Right lobe of liver (tissue), 6 donors: ENCODE data around the gene IFI35. TPM values are rescaled to one million over a fixed set of nuclear protein-coding genes. Genes with fewer than 3 reads are reported as not detected.

Experiments
- ATAC-seq, 4 donors: fragments of 200-7000 bp; cut with Tn5 transposase; one replicate each; pipeline ENCODE4 v1.9.1; 2020; ENCODE audit warnings: mild to moderate bottlenecking in 4 of 4, moderate library complexity in 4 of 4
- DNase-seq, 3 donors: peaks; one replicate each; pipeline ENCODE4 v3.0.0-alpha.2; 2020
- H3K27ac ChIP-seq, 3 donors: fragments of 200-600 bp; one replicate each; pipeline ENCODE4 v1.8.0; 2022
- H3K27me3 ChIP-seq, 2 donors: fragments of 200-600 bp; one replicate each; pipeline ENCODE4 v1.8.0; 2022
- H3K36me3 ChIP-seq, 4 donors: fragments of 200-600 bp; sonication (generic) in 1 of 4; one replicate each; pipeline versions ENCODE4 v1.5.1 to v1.8.0; 2017 to 2022; ENCODE audit warnings: control low read depth in 1 of 4
- H3K4me1 ChIP-seq, 4 donors: fragments of 200-600 bp; sonication (generic) in 1 of 4; one replicate each; pipeline versions ENCODE4 v1.5.1 to v1.8.0; 2017 to 2022; ENCODE audit warnings: control low read depth in 1 of 4
- H3K4me3 ChIP-seq, 3 donors: fragments of 200-600 bp; one replicate each; pipeline ENCODE4 v1.8.0; 2022
- H3K9me3 ChIP-seq, 4 donors: fragments of 200-600 bp; sonication (generic) in 1 of 4; one replicate each; pipeline versions ENCODE4 v1.5.1 to v1.8.0; 2017 to 2022; ENCODE audit warnings: control low read depth in 1 of 4
- POLR2A ChIP-seq: fragments of 450-650 bp; IDR thresholded peaks from one replicate; pipeline ENCODE4 v1.6.1; 2017; ENCODE audit warnings: antibody characterized with exemption, mild to moderate bottlenecking
- WGBS: methylation state at CpG from one replicate; pipeline ENCODE4 v1.1.6; 2018; ENCODE audit warnings: low coverage, low lambda C conversion rate; ENCODE audit not compliant: insufficient coverage; ENCODE audit errors: missing lambda C conversion rate; 5-methylcytosine and 5-hydroxymethylcytosine counted together
- intact Hi-C, 2 donors: fragments of 100-400 bp; cut with DNase I; formaldehyde crosslinking; loops; one replicate each; pipeline versions ENCODE4 v1.11.2 to v1.14.1; 2022
- long read RNA-seq: library from polyadenylated mRNA; unstranded; transcript quantifications from one replicate; pipeline ENCODE4 v2.0.0, GENCODE V29; 2019
- total RNA-seq, 6 experiments: library from RNA; depleted of rRNA in 2 of 6; stranded (reverse); fragments of >200 nt in 2 of 6; fragmentation: NEBNext Ultra II Directional in 3 of 6; extraction: Animal tissue kit (Norgen Biotek cat#: 25700) in 3 of 6; gene quantifications; one replicate each; pipeline versions ENCODE4 v1.1.0 to v1.2.4, GENCODE V29; 2016 to 2023
- TF ChIP-seq, protein P1 (sequence below), 4 donors: fragments of 200-600 bp in 3 of 4; fragments of 450-650 bp in 1 of 4; IDR thresholded peaks; one replicate each; pipeline versions ENCODE4 v1.5.1 to v1.8.0; 2016 to 2022; ENCODE audit warnings: antibody characterized with exemption in 4 of 4, mild to moderate bottlenecking in 2 of 4
- donor health status: DM: no; HTN: yes; CAD: no.
- donor health status: DM: no; HTN: no; CAD: no.
- donor health status: DM: no; HTN: no; CAD: no.
- donor health status: DM: no; HTN: yes; CAD: no.
- donor health status: DM: no; HTN: yes; CAD: no.

Gene IFI35
- total RNA-seq = 10 to 100 TPM; 14.1 to 23.3 (median 18.1) TPM
- long read RNA-seq, partial matches to known transcripts = 0 of 5 reads
- long read RNA-seq, other reads (novel, unspliced or antisense) = 1 of 5 reads

DNA sequence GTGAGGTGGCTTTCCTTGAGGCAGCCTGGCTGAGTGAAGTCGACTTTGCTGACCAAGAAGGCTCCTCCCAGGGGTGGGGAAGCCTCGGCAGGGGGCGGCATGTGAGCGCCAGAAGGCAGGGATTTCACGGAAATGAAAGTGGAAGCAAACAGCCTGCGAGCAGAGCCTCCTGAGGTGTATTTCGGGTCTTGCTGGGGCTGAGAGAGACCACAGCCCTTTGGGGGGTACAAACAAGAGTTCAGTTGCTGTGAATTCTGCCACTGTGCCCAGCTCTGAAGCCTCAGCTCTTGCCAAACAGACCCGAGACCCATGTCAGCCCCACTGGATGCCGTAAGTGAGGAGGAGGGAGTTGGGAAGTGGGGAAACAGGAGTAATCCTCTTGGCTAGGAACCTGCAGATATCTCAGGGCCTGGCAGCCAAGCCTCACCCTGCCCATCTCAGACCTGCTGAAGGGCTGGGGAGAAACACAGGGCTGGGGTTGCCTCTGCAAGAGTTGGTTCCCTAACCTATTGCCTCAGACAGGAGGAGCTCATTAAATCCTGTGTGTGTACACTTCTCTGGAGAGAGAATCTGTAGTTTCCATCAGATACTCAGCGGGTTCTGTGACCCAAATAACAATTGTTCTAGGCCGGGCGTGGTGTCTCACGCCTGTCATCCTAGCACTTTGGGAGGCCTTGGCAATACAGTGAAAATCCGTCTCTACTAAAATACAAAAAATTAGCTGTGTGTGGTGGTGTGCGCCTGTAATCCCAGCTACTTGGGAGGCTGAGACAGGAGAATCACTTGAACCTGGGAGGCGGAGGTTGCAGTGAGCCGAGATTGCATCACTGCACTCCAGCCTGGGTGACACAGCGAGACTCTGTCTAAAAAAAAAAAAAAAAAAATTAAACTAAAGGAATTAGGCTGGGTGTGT lies at the start of gene IFI35:
Gene IFI35 (plus strand): TSS at position 146 of the 913 bp plus-strand sequence. CDS start 164 bp downstream, at position 310.
- ATAC-seq = peak; percentile 88 to 96 (median 93)
- TF ChIP-seq, protein P1, sequence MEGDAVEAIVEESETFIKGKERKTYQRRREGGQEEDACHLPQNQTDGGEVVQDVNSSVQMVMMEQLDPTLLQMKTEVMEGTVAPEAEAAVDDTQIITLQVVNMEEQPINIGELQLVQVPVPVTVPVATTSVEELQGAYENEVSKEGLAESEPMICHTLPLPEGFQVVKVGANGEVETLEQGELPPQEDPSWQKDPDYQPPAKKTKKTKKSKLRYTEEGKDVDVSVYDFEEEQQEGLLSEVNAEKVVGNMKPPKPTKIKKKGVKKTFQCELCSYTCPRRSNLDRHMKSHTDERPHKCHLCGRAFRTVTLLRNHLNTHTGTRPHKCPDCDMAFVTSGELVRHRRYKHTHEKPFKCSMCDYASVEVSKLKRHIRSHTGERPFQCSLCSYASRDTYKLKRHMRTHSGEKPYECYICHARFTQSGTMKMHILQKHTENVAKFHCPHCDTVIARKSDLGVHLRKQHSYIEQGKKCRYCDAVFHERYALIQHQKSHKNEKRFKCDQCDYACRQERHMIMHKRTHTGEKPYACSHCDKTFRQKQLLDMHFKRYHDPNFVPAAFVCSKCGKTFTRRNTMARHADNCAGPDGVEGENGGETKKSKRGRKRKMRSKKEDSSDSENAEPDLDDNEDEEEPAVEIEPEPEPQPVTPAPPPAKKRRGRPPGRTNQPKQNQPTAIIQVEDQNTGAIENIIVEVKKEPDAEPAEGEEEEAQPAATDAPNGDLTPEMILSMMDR (IDR thresholded peaks at IDR 0.05) = peak; percentile 21 to 65 (median 56)
- TF ChIP-seq POLR2A = peak; percentile 57
- intact Hi-C loops = no loop called here

DNA sequence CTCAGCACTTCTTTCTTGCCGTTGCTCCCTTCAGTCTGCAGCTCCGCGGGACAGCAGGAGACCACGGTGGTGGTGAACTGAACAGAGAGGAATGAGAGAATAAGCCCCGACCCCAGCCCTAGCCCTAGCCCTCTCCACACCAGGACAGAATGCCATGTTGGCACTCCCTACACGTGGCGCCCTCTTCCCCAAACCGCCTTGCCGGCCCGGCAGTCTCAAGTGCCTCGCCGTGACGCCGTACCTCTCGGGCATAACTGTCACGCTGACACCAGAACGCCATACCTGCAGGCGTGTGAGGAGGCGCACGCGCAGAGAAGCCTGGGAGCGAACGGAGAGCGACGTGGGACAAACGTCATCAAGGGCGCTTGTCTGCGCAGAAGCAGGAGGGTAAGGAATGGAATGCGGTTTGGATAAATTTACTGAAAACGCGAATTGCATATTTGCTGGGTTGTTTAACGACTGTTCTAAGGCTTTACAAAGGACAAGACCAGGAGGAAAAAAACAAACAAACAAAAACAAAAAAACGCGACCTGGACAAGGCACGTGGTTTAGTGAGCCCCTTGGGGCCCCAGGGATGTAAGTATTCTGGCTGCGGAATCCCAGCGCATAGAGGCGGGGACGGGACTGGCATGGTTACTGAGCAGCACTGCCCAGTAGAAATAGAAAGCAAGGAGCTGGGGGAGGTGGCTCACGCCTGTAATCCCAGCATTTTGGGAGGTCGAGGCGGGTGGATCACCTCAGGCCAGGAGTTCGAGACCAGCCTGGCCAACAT lies 42.2 kb upstream of the IFI35 start, which contains the start of gene AARSD1:
Gene AARSD1 (minus strand): TSS at position 294 of the 772 bp plus-strand sequence. CDS start 14 bp downstream, at position 280.
- Histone ChIP-seq H3K27ac (peak within 1 kb of the TSS; percentile 56 to 66 (median 63)), H3K9me3 (no peaks in the 10 kb centered on the region), H3K4me1 (peaks cover 0 to 5% (median 2%) of the 10 kb centered on the region in 4 donors), H3K4me3 (peak within 1 kb of the TSS; percentile 59 to 83 (median 70)), H3K27me3 (no peaks in the 10 kb centered on the region), H3K36me3 (peaks cover 1 to 26% (median 13%) of the 10 kb centered on the region in 4 donors)
- 1% methylated on average over 32 of the region's 43 CpGs for WGBS
- TF ChIP-seq, protein P1 (IDR thresholded peaks at IDR 0.05) = no peak
- peak; percentile 43 for TF ChIP-seq POLR2A
- ATAC-seq (peak; percentile 96 to 99 (median 99)), DNase-seq (peak; percentile 91 to 93 (median 93))
- intact Hi-C loops = no loop called here

More for the DNA sequence above, at the start of gene IFI35:
- H3K9me3 ChIP-seq = no peaks in the 10 kb centered on the region
- peak within 1 kb of the TSS; percentile 68 to 78 (median 73) for H3K4me3 ChIP-seq
- peaks cover 0 to 21% (median 5%) of the 10 kb centered on the region in 4 donors for H3K36me3 ChIP-seq
- WGBS = 11% methylated on average over 17 of the region's 18 CpGs
- H3K27ac ChIP-seq = peak within 1 kb of the TSS; percentile 75 to 97 (median 94)
- H3K27me3 ChIP-seq = no peaks in the 10 kb centered on the region
- peaks cover 0 to 18% (median 4%) of the 10 kb centered on the region in 4 donors for H3K4me1 ChIP-seq
- peak; percentile 87 to 90 (median 88) for DNase-seq

DNA sequence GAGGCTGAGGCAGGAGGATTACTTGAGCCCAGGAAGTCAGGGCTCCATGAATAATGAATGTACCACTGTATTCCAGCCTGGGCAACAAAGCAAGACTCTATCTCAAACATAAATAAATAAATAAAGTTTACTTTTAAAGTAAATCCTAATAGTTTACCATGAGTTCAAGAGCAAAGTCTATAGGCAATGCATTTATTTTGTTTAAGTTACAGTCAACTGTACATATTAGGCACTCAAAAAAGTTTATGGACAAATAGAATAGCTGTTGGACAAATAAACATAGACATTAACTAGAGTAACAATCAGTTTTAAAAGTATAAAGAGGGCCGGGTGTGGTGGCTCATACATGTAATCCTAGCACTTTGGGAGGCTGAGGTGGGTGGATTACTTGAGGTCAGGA lies 38.7 kb upstream of the IFI35 start:
- ATAC-seq (no peak), DNase-seq (no peak)
- Histone ChIP-seq H3K4me1 (peaks cover 0 to 5% (median 2%) of the 10 kb centered on the region in 4 donors), H3K27me3 (no peaks in the 10 kb centered on the region), H3K36me3 (no peaks in the 10 kb centered on the region), H3K27ac (no peak overlapping the region), H3K9me3 (no peaks in the 10 kb centered on the region), H3K4me3 (no peak overlapping the region)
- TF ChIP-seq POLR2A = no peak
- TF ChIP-seq, protein P1 (IDR thresholded peaks at IDR 0.05) = no peak
- WGBS = 89% methylated on average over 1 of the region's 1 CpG
- intact Hi-C loops = no loop called here

DNA sequence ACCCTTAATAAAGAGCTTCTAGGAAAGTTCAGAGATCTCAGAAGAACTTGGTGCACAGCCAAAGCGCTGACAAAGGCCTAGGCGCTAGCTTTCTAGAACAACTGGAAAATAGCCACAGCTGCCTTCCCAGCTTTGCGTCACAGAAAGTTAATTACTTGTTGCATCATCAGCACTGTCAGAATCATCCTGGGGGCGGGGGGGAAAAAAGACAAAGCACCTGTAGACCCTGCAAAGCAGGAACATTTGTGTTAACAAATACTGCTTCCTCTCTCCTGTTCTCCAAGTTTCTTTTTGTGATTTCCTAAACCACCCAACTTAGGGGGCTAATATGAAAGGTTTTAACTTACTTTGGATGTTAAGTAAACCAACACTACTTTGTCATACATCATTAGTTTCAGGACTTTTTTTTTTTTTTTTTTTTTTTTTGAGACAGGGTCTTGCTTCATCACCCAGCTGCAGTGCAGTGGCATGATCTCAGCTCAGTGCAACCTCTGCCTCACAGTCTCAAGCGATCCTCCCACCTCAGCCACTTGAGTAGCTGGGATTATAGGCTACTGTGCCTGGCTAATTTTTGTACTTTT lies 37.5 kb upstream of the IFI35 start:
- ATAC-seq (no peak), DNase-seq (no peak)
- no peak overlapping the region for H3K4me3 ChIP-seq
- no peaks in the 10 kb centered on the region for H3K4me1 ChIP-seq
- intact Hi-C loops = no loop called here
- H3K9me3 ChIP-seq = no peaks in the 10 kb centered on the region
- no peaks in the 10 kb centered on the region for H3K27me3 ChIP-seq
- no peak for TF ChIP-seq POLR2A
- TF ChIP-seq, protein P1 (IDR thresholded peaks at IDR 0.05) = no peak
- WGBS = 44% methylated on average over 3 of the region's 5 CpGs
- no peak overlapping the region for H3K27ac ChIP-seq
- H3K36me3 ChIP-seq = no peaks in the 10 kb centered on the region
